NCI-H2081 treated with DMSO at 0.1 percent for 48 hours (cell line): Measurements from ENCODE around the gene TNPO3.
"Not testable (repeated sequence)": the region's sequence is repeated elsewhere in the genome, so short reads cannot be mapped to it uniquely, and the experiment has no call there.

Source experiments
- DNase-seq: peaks from one replicate; lab custom pipeline; 2025; lab: John Stamatoyannopoulos, UW

Gene TNPO3

DNA sequence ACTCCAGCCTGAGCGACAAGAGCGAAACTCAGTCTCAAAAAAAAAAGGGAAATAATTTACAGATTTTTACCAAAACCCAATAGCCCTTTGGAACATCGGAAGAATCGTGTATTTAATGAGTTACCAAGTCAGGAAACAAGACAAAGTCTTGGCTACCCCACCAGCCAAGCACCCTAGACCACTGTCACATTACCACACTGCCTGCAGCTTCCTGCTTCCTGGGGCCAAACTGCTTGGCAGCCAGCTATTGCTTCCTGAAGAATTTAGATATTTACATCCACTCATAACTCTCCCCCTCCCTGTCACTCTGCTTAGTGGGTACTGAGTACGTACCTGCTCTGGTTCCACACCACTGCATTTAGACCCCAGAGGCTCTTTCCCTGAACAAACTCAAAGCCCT is 14.1 kb upstream of the TNPO3 start:
- no peak for DNase-seq

DNA sequence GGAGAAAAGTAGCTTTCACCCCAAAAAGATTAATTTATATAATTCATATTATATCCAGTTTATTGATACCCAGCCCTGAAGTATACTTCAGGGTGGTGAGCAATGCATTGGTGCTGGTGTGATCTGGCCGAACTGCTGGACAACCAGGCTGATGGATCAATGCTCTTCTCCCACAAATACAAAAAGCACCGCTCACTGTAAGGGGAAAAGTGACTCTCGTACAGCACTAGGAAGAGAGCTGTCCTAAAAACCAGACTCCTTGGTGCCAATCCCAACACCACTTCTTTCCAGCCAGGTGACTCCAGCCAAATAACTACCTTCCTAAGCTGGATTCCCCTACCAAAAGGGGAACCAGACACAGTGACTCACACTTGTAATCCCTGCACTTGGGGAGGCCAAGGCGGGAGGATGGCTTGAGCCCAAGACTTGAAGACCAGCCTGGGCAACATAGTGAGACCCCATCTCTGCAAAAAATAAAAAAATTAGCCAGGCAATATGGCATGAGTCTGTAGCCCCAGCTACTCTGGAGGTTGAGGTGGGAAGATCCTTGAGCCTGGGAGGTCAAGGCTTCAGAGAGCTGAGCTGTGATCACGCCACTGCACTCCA is 13.1 kb upstream of the TNPO3 start:
- DNase-seq, result no peak

DNA sequence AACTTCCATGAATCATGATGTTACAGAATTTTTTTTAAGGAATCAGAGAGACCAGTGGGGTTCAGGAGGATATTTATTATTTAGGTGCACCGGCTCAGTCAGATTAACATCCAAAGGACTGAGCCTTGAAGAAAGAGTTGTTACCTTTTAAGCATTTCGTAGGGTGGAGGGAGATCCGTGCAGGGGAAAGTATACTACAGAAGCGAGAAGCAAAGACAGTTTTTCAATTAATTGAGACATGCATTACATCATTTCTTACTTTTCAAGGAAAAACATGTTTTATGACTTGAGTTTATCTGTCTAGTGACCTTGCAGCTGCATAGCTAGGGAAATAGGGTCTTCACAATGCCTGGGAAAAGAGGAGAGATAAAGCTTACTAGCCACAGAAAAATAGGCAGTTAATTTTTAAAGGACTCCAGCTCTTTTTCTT is 12.2 kb upstream of the TNPO3 start:
- not testable (repeated sequence) for DNase-seq

DNA sequence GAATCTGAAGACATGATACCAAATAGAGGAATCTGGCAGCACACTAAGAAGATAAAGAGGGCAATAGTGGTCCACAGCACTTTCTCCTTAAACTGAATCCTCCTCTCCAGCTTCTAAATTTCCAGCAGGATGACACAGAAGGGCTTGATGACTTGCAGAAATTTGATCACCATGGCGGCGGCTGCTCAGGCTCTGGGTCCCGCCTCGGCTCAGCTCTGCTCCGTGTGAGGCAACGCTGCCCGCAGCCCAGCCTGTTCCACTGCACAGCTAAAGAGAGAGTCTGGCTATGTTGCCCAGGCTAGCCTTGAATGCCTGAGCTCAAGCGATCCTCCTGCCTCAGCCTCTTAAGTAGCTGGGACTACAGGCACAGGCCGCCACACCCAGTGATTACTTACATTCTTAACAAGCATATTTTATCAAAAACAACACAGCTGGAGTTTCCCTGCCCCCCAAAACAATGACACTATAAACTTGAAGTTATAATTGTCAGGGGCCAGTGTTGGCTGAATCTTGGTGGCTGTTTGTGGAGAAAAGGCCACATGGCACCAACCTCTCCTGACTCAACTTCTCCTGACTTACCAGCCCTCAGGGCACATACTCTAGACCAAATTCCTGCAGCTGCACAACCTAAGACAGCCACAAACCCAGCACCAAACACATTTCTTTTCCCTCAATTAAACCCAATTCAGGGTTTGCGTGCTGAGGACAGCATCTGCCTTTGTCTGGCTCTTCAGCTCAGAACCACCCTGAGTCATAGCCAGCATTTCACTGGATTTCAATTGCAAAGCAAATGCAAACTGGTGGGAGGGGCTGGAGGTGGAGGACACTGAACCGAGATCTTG is 11.6 kb upstream of the TNPO3 start:
- DNase-seq, result no peak

DNA sequence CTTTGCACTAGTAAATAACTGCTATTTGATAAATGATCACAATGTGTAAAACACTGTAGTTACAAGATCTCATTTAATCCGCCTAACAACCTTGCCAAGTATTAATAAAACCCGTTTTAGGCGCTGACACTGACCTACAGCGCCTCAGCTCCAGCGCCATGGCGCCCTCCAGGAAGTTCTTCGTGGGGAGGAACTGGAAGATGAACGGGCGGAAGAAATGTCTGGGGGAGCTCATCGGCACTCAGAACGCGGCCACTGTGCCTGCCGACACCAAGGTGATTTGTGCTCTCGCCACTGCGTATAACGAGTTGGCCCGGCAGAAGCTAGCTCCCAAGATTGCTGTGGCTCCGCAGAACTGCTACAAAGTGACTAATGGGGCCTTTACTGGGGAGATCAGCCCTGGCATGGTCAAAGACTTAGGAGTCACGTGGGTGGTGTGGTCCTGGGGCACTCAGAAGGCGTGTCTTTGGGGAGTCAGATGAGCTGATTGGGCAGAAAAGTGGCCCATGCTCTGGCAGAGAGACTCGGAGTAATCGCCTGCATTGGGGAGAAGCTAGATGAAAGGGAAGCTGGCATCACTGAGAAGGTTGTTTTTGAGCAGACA is 1.1 kb upstream of the TNPO3 start:
- no peak for DNase-seq

DNA sequence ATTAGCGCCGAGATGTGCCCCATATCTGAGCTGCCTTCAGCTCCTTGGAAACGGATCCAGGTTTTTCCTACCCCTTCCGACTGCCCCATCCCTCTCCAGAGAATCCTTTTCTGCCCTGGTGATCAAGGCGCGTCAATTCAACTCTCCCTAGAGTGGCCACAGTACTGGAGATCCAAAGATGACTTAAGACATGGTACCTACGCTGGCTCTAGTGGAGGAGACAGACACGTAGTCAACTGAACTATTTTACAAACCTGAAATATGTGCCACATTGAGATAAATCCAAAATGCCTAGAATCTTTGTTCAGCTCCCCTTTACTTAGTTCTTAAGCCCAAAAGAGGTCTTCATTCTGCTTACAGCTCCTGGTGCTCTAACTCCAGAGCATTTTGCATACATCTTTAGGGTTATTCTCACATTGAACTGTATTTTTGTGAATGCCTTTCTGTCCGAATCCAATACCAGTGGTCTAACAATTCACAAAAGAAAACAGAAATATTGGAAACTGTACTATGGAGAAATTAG is 444 bp upstream of the TNPO3 start:
- DNase-seq, result no peak

DNA sequence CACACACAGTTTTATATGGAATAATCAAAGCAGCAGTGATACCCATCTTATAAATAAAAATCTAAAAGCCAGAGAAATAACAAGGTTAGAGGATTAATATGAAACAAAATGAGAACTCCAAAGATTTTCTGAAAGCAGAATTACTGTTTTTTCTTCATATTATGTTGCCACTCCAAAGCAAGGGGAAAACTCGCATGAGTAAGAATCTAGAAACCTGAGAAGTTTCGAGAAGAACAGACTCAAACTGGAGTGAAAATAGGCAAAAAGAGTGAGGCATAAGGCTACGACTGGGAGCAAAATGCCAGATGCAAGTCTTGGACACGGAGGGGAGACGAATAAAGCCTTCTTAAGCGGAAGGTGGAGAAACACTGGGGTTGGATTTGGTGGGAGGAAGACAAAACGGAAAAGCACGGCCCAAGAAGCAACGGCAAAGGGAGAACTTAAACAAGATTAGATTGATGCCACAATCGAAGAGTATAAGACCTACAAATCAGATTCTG is 923 bp downstream of the TNPO3 start:
- DNase-seq, result no peak

DNA sequence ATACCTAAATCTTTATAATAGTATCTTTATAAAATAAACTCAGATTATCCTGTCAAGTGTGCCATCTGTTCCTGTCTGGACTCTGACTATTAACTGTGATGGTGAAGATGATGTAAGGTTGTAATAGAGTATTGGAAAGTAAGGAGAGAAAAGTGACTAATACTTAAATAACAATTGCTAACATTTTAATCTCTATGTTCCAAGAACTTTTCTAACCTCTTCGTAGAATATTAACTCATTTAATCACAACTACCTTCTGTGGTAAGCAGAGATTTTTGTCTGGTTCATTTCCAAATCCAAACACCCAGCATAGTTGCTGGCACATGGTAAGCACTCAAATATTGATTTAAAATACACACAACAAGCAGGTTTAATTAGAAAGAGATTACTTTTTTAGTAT is 2.5 kb downstream of the TNPO3 start:
- DNase-seq, result no peak

DNA sequence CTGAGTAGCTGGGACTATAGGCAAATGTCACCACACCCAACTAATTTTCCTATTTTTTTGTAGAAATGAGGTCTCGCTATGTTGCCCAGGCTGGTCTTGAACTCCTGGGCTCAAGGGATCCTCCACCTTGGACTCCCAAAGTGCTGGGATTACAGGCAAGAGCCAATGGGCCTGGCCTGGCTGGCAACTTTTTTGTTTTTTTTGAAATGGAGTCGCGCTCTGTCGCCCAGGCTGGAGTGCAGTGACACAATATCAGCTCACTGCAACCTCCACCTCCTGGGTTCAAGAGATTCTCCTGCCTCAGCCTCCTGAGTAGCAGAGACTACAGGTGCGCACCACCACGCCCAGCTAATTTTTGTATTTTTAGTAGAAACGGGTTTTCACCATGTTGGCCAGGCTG is 3.5 kb downstream of the TNPO3 start:
- DNase-seq, result not testable (repeated sequence)

DNA sequence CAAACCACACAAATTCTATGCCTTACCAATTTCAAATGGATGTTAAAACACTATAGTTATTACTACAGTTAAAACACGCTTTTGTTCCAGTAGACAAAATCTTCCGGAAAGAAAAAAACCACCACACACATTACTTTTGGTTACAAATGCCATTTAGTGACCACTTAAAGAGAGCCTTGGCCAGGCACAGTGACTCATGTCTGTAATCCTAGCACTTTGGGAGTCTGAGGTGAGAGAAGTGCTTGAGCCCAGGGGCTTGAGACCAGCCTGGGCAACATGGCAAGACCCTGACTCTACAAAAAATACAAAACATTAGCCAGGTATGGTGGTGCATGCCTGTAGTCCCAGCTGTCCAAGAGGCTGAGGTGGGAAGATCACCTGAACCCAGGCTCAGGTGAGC is 7.2 kb downstream of the TNPO3 start:
- no peak for DNase-seq

DNA sequence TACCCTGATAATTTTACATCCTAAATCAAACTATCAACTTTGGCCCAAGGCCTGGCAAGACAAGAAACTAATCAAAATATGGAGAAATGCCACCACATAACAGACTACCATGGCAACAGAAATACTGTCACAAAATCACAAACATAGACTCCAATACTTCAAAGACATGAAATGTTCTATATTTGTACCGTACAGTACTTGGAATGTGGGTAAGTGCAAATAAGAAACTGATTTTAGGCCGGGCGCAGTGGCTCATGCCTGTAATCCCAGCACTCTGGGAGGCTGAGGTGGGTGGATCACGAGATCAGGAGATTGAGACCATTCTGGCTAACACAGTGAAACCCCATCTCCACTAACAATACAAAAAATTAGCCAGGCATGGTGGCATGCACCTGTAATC is 9.2 kb downstream of the TNPO3 start:
- no peak for DNase-seq

DNA sequence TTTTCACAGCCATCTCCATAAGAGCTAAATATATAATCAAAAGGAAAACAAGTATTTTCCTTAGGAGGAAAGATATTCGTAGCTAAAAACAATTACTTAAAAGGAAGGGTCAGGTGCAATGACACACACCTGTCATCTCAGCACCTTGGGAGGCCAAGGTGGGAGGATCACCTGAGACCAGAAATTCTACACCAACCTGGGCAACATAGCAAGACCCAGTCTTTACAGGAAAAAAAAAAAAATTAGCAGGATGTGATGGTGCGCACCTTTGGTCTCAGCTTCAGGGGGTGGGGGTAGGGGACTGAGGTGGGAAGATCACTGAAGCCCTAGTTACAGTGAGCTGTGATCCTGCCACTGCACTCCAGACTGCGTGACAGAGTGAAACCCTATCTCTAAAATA is 11.9 kb downstream of the TNPO3 start:
- no peak for DNase-seq

DNA sequence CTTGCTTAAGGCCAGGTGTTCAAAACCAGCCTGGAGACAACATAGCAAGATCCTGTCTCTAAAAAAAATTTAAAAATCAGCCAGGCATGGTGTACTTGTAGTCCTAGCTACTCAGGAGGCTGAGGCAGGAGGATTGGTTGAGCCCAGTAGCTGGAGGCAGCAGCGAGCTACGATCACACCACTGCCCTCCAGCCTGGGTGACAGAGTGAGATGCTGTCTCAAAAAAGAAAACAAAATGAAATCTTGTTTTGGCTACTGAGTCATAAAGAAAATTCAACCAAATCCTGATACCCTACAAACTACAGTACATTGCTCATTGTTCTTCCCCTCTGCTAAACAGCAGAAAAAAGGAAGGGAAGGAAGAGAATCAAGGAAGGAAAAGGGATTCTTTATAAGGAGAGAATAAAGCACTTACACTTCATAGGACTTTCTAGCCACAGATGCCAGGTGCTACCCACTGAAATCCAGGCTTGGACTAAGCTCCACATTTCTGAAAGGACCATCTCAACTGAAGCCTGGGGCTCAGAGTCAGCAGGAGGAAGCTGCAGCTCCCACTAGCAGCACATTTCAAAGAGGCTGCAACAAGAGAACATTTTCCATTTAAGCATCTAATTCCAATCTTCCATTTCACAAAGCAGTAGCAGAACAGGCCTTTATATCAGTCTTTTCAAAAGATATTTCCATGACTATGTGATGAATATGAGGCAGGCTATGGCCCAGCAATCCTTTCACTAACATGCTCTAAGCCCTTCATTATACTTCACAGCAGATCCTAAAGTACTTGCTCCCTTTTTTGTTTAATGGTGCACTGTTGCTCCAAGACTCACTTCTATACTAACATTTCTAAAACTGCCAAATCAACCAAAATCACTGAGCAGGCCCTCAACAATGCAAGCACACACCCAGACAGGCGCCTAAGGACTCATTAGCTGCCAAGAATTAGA is 13.5 kb downstream of the TNPO3 start:
- DNase-seq, result no peak

DNA sequence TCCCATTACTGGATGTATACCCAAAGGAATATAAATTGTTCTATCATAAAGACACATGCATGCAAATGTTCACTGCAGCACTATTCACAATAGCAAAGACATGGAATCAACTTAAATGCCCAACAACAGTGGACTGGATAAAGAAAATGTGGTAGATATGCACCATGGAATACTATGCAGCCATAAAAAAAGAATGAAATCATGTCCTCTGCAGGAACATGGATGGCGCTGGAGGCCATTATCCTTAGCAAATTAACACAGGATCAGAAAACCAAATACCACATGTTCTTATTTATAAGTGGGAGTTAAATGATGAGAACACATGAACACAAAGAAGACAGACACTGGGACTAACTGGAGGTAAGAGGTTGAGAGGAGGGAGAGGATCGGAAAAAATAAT is 16.4 kb downstream of the TNPO3 start:
- not testable (repeated sequence) for DNase-seq

DNA sequence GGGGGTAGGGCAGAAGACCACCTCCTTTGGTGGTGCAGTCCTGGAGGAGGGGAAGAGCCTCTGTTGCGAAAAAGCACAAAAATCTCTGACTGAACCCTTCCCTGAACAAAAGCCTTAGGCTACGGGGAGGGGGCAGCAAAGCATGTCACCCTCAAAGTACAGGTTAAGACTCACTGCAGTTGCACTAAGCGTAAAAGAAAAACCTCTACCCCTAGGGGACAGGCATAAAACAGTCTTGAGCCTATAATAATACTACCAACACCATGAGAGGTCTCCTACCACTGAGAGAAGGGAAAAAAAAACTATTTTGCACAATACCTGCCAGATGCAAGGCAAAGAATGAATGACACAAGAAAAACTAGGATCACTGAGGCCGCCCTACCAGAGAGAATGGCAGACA is 17.3 kb downstream of the TNPO3 start:
- DNase-seq, result no peak

DNA sequence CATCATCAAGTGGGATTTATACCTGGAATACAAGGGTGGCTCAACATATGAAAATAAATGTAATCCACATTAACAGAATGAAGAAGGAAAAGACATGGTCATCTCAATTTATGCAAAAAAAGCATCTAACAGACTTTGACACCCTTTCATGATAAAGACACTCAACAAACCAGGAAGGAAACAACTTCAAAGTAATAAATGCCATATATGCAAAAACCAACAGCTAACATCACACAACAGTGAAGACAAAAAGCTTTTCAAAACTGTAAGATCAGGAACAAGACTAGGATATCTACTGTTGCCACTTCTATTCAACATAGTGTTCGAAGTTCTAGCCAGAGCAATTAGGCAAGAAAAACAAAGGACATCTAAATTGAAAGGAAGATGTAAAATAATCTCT is 22.9 kb downstream of the TNPO3 start:
- DNase-seq, result no peak

DNA sequence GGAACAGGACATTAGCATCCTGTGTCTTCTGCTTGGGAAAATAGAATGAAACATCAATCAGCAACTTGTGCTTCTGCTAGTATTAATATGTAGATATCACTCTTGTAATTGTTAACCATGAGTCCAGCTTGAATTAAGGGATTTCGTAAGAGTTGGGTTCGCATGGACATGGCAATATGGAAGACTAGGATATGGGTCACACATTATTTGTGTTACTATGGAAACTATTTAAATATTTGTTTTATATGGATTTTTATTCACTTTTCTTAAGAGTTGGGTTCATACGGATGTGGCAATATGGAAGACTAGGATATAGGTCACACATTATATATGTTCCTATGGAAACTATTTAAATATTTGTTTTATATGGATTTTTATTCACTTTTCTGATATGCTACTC is 24.5 kb downstream of the TNPO3 start:
- no peak for DNase-seq

DNA sequence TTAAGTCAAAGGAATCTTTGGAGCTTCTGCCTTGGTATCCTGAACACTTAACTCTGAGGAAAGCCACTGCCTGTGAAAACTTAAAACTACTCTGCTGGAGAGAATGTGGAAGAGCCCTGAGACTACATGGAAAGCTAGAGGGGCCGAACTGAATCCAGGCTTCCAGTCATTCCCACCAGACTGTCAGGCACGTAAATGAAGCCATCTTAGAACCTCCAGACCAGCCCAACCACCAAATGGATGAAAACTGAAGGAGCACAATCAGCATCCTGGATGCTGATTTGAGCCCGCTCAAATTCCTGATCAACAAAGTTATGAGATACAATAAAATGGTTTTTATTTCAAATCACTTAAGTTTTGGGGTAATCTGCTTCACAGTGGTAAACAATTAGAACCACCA is 30.8 kb downstream of the TNPO3 start:
- DNase-seq, result no peak

DNA sequence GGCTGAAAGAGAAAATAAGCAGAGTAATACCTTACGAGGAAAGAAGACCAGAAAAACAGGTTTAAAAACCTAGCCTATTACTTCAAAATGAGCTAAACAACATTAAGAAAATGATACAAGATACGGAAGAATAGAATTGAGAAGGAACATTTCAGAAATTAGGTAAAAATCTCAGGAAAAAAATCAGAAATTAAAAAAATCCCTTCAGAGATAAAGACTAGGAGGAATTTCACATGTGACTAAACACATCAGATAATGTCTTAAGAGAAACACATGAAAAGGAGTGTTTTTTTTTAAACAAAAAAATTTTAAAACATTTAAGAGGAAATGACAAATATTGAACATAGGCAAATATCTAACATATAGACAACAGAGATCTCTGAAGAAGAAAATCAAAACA is 33.3 kb downstream of the TNPO3 start:
- DNase-seq, result no peak

DNA sequence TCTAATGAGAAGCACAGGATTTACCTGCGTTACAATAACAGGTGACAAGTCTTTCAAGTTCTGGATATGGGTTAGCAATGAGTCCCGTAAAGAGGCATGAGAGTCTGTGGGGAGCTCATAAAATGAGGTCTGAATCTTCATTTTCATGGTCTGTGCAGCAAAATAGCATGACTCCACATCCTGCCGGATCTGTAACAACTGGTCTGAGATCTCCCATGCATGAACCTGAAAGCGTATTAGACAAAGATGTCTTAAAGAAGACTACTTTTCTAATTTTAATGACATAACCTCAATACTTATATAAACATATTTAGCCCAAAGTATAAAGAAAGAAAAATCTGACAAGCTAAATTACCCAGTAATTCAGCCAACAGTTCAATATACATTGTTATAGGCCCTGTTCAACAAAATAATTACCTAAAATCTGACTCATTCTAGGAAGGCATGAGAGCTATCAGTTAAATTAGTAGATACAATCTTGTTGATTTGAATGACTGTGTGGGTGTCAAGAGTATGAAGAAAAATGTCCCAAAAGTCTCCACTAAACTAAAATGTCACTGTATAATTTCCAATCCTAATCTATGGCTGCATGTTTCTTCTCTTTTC is 36.9 kb downstream of the TNPO3 start:
- DNase-seq, result no peak

DNA sequence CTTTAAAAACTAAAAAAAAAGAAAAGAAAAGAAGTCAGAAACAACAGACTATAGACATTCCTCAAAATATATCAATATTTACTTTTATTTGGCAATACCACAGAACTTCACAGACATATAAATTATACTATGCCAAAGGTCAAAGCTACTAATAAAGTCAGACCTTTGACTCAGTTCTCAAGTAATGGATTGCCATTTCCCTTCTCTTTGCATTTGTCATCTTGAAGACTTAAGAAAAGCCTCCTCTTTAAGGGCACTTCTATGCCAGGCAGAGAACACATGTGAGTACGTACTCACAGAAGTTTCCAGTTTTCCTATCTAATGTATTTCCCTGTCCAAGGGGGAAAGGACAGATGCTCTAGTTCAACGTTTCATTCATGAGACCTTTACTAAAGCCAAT is 37.6 kb downstream of the TNPO3 start:
- no peak for DNase-seq
